Left colon (tissue), 2 donors: Measurements from ENCODE around the gene KPNA4. TPM values are rescaled to one million over a fixed set of nuclear protein-coding genes. Genes with fewer than 3 reads are reported as not detected.
"Not testable (repeated sequence)": the region's sequence is repeated elsewhere in the genome, so short reads cannot be mapped to it uniquely, and the experiment has no call there.

Source experiments
- ATAC-seq: fragments of 200-7000 bp; cut with Tn5 transposase; one replicate; pipeline ENCODE4 v1.9.1; 2020; ENCODE audit warnings: mild to moderate bottlenecking, moderate library complexity
- DNase-seq, 2 donors: peaks; one replicate each; pipeline ENCODE4 v3.0.0-alpha.2; 2020
- intact Hi-C, 2 donors: fragments of 100-400 bp; cut with DNase I in 1 of 2; cut with micrococcal nuclease in 1 of 2; formaldehyde crosslinking; loops; one replicate each; pipeline versions ENCODE4 v1.11.2 to v1.14.0; 2022; cut with DNase I, micrococcal nuclease
- total RNA-seq, 2 donors: library from RNA; stranded (reverse); fragmentation: NEBNext Ultra II Directional; extraction: Animal tissue kit (Norgen Biotek cat#: 25700); gene quantifications; one replicate each; pipeline ENCODE4 v1.2.1, GENCODE V29; 2021
- donor health status: DM: no; HTN: no; CAD: no.
- donor health status: DM: yes; HTN: yes; CAD: no.

The KPNA4 gene
- total RNA-seq, 2 donors from 2014 or later, result 49.3 to 60.1 TPM

DNA sequence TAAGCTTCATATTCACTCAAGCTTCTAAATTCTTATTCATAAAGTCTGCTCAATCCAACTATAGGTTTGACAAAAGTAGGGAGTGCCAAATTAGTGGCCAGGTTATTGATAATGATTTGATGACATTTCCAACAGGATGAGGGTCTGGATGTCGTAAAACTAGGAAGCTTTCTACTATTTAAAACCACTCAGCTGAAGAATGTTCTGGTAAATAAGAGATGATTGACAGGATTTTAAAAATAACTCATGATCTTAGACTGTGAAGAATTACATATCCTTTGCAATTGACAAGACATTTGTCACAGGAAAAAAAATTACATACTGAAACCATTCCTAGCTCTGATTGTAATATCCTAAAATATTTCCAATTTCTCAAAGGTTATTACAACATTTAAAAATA, 100.4 kb downstream of the KPNA4 start:
- intact Hi-C loops, result no loop called here
- DNase-seq (no peak), ATAC-seq (no peak)

DNA sequence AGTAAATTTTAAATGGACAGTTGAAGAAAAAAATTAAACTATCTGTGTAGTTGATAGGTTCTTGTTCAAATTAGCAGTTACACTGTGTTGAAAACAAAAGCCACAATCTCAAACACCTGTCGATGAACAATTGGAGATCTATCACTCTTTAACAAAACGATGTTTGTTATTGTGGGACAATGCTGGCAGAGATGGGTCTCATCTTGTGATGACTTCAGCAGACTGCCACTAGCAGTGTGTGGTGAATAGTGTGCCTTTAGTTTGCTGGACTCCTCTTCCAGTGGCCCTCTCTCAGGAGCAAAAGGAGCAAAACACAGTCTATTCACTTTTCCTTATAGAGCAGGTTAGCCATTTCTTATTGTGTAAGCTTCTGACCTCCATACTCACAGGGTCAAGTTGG, 101.0 kb downstream of the KPNA4 start:
- no peak for DNase-seq
- intact Hi-C loops, result no loop called here
- ATAC-seq, result no peak

- ATAC-seq, result no peak
- DNase-seq, result no peak
Measured at GRCh38 chr3:160460033-160460432, 105.3 kb downstream of the KPNA4 start.

DNA sequence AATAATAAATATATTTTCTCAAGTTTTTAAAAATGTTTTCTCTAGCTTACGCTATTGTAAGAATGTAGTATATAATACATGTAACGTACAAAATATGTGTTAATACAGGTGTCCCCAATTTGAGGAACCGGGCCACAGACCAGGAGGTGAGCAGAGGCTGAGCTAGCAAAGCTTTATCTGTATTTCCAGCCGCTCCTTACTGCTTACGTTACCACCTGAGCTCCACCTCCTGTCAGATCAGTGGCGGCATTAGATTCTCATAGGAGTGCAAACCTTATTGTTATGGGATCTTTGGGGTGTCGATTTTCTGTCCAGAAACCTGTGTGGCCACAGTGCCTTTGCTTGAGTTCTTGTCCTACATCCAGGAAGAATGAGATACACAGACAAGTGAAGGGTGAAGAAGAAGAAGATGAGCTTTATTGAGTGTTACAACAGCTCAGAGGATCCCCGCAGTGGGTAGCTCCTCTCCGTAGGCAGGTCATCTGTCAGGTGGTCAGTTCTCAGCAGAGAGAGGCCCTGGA, 105.9 kb downstream of the KPNA4 start:
- intact Hi-C loops, result no loop called here
- no peak for DNase-seq
- ATAC-seq, result no peak

More at GRCh38 chr3:160460033-160460432, 105.3 kb downstream of the KPNA4 start:
- intact Hi-C loops, result no loop called here

- intact Hi-C loops, result no loop called here
- DNase-seq (no peak), ATAC-seq (no peak)
Measured at GRCh38 chr3:160458151-160458550, 107.2 kb downstream of the KPNA4 start.

DNA sequence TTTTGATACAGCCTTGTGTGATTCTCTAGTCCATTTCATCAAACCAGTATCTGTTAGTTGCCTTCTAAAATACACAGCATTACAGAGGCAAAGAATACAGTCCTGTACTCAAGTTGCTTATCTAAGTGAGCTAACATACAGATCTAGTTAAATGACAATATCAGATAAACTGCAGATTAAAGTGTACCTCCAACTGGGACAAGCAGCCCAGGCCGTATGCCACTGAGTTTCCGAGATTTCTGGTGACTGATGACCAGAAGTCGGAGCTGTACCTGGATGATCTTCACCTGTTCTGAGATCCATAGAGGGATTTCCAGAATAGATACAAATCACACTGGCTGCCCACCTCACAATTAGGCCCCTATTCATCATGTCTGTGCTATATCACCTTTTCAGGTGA, 109.5 kb downstream of the KPNA4 start:
- no peak for ATAC-seq
- DNase-seq, result no peak
- intact Hi-C loops, result no loop called here

GRCh38 chr3:160454995-160455394, 110.4 kb downstream of the KPNA4 start:
- DNase-seq, result no peak
- ATAC-seq, result no peak
- intact Hi-C loops, result no loop called here

DNA sequence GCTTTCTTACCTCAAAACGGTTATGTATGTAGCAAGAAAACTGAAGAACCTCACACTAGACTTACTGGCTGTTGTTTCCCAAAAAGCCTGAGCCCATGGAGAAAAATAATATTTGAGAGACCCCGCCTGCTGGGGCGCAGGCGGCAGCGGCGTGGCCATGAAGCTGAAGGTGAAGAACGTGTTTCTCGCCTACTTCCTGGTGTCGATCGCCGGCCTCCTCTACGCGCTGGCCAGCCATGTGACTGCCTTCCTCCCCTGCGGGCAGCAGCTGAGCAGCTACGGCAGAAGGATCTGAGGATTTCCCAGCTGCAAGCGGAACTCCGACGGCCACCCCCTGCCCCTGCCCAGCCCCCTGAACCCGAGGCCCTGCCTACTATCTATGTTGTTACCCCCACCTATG, 113.1 kb downstream of the KPNA4 start:
- intact Hi-C loops, ATAC-seq, DNase-seq: not testable (repeated sequence)

GRCh38 chr3:160451602-160452001, 113.8 kb downstream of the KPNA4 start:
- DNase-seq, result no peak
- intact Hi-C loops, result no loop called here
- ATAC-seq, result no peak

GRCh38 chr3:160450846-160451245, 114.5 kb downstream of the KPNA4 start:
- intact Hi-C loops, result no loop called here
- ATAC-seq (no peak), DNase-seq (no peak)

DNA sequence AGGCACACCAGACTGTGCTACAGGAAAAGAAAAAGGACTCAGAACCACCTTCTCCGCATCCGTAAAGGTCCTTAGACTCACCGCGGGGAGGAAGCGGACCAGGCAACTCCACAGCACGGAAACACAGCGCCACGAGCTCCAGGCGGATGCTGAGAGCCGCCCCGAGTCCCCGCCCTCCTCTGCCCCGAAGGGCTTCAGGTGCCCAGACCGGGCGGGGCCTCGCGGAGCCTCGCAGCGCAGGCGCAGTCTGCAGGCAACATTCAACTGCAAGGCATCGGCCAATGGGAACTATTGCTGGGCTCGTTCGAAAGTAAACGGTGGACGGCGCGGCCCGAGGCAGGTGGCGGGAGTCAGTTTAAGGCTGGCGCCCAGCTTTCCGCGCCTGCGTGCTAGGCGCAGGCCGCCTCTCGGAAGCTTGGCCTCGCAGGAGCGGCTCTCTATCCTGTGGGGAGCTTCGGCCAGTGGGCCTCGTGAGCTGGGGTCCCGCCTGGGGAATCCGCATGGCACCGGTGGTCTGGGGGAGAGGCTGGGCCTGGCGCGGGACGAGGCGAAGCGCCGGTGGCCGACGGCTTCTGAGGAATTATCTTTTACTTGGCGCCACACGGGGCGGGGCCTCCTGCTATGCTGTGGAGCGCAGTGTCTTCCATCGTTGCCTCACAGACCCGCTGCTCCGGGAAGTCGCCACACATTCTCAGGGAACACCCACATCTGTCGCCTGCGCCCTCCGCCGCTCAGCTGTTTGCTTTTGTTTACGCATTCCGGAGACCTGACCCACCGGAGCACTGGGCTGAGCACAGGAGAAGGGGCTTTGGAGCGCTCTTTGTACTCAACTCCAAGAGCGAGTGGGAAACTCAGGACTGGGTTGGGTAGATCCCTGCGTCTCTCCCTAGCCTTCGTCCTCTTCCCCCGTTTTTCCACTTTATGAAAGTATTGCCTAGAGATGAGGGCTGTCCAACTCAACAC, 115.5 kb downstream of the KPNA4 start, which contains the start of gene TRIM59:
TSS of gene TRIM59 (minus strand) at position 151 of the 963 bp plus-strand sequence. CDS start 10,603 bp downstream, outside the sequence.
- intact Hi-C loops, result no loop called here
- ATAC-seq (peak; percentile 98), DNase-seq (peak; percentile 96 to 97)

DNA sequence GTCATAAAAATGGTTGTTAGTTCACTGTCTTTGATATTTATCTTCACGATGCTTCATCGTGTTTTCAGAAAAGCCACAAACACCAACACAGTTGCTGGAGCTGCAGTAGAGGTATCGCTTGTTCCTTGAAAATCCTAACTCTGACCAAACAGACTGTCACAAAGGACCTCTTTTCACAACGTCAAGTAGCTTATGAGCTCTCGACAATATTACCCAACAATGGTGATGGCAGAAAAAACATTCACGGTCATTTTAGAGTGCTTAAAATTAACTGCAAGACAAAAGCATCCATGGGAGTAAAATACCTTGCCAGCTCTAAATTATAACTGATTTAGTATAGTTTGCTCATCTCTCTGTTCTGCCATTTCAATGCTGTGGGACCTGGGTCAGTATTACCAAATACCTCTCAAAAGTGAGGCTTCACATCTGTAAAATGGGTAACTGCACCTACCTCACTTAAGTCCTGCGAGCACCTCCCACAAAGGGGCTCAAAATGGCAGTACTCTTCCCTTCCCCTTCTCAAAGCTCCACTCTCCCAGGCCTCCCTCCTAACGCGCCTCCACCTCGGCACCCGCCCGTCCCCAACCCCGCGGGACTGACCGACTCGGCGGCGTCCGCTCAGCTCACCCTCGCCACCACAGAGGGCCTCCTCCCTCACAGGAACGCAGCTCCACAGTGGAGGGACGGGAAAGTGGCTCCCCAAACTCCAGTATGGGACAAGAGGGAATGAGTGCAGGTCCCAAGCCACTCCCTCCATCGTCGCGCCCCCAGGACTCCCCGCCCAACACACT, 116.3 kb downstream of the KPNA4 start:
- DNase-seq (no peak), ATAC-seq (peak; percentile 60)
- intact Hi-C loops, result no loop called here

- ATAC-seq (no peak), DNase-seq (no peak)
- intact Hi-C loops, result no loop called here
Measured at GRCh38 chr3:160447544-160447943, 117.8 kb downstream of the KPNA4 start.

DNA sequence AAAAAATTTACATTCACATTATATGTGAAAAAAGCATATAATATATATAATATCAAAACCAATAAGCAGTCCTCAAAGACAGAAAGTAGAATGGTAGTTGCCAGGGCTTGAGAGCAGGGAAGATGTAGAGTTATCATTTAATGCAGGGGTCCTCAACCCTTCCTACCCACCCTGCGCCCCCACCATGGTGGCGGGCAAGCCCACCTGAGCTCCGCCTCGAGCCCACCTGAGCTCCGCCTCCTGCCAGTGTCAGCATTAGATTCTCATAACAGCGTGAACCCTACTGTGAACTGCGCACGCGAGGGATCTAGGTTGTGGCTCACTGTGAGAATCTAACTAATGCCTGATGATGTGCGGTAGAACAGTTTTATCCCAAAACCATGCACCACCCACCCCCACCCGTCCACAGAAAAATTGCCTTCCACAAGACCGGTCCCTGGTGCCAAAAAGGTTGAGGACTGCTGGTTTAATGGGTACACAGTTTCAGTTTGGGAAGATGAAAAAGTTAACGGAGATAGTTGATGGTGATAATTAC, 118.8 kb downstream of the KPNA4 start:
- ATAC-seq, result no peak
- intact Hi-C loops, result no loop called here
- no peak for DNase-seq

- no peak for DNase-seq
- no peak for ATAC-seq
- intact Hi-C loops, result no loop called here
Measured at GRCh38 chr3:160445854-160446253, 119.5 kb downstream of the KPNA4 start.
